Neuron (in vitro differentiated cells): ENCODE results near the gene MRPL21.
"Not testable (repeated sequence)": the region's sequence is repeated elsewhere in the genome, so short reads cannot be mapped to it uniquely, and the experiment has no call there.

ENCODE experiments used
- H2AFZ ChIP-seq: one replicate; pipeline ENCODE4 v1.6.1; 2013; ENCODE audit warnings: low read depth, mild to moderate bottlenecking, inconsistent platforms, low read length, moderate library complexity
- H3K27me3 ChIP-seq: one replicate; pipeline ENCODE4 v1.6.1; 2013; ENCODE audit warnings: low read length; ENCODE audit not compliant: insufficient read depth
- H3K36me3 ChIP-seq: one replicate; pipeline ENCODE4 v1.6.1; 2013; ENCODE audit warnings: low read length; ENCODE audit not compliant: insufficient read depth
- H3K4me1 ChIP-seq: one replicate; pipeline ENCODE4 v1.6.1; 2013; ENCODE audit warnings: low read length; ENCODE audit not compliant: insufficient read depth
- H3K4me3 ChIP-seq: 2 replicates; pipeline ENCODE4 v1.5.1; 2013; ENCODE audit warnings: mild to moderate bottlenecking, low read length, moderate library complexity
- H3K9me3 ChIP-seq: one replicate; pipeline ENCODE4 v1.6.1; 2013; ENCODE audit warnings: low read length

MRPL21 gene

DNA sequence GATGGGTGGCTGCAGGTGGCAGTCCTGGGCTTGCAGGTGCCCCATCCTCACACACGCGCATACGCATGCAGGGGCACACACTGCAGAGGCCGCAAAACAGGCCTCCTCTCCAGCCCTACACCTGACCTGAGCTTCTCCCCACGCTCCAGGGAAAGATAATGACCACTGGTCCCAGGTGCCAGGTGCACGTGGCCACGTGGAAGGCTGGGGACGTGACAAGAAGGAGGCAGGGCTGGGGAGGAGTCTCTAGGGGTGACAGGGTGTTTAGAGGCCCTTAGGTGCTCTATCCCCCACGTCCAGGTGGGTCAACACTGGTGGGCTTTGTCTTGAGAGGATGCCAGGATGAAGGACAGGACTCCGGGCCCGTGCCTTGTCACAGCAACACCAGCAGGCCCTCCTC lies 38.4 kb downstream of the MRPL21 start:
- Histone ChIP-seq H3K9me3 (peaks cover 4% of the 10 kb centered on the region), H3K27me3 (no peaks in the 10 kb centered on the region), H3K36me3 (no peaks in the 10 kb centered on the region), H3K4me3 (no peak overlapping the region), H3K4me1 (no peaks in the 10 kb centered on the region), H2AFZ (no peak overlapping the region)

DNA sequence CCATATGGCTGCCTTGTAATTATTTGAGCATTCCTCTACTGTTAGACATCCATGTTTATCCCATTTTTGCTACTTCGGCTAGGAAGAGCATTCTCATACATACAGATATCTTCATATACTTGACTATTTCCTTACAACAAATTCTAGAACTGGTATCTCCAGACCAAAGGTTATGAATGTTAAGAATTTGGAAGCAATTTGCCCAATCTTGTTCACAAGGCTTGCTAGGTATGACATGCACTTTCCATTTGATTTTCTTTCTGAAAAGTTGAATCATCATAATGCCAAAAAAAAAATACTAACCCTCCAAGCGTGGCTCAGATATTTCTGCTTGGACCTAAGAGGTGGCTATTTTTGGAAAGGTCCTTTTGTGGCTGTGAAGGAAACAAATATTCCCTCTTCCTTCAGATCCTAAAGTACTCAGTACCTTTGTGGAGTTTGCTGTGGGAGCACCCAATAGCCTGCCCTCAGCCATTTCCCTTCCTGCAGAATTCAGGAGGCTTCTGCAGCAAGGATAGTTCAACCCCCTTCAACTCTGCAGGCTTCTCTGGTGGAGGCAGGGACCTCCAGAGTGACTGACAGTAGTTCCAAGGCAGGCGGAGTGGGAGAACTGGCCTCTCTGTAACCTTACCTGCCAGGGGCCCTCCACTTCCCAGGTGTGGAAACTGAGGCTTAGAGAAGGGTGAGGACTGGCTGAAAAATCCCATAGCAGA lies 39.9 kb downstream of the MRPL21 start:
- Histone ChIP-seq H3K9me3 (peaks cover 4% of the 10 kb centered on the region), H3K4me3 (no peak overlapping the region), H3K27me3 (no peaks in the 10 kb centered on the region), H3K36me3 (no peaks in the 10 kb centered on the region), H2AFZ (no peak overlapping the region), H3K4me1 (no peaks in the 10 kb centered on the region)

DNA sequence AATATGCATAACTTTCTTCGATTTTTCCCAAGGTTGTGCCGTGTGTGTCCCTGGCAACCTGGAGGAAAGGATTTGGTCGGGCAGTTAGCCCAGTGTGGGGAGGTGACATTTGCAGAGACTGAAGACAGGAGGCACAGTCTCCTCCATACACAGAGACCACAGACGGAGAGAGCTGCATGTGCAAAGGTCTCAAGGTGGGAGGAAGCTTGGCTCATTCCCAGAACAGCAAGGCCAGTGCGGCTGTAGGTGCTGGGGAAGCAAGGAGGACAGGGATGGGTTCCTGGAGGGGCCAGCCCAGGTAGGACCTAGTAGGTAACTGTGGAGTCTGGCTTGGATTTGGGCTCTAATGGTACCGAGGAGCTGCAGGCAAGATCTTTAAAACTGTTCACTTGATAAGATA lies 41.2 kb downstream of the MRPL21 start:
- H3K9me3 ChIP-seq = peaks cover 4% of the 10 kb centered on the region
- H3K27me3 ChIP-seq = no peaks in the 10 kb centered on the region
- no peak overlapping the region for H3K4me3 ChIP-seq
- no peaks in the 10 kb centered on the region for H3K36me3 ChIP-seq
- no peak overlapping the region for H2AFZ ChIP-seq
- H3K4me1 ChIP-seq = no peaks in the 10 kb centered on the region

DNA sequence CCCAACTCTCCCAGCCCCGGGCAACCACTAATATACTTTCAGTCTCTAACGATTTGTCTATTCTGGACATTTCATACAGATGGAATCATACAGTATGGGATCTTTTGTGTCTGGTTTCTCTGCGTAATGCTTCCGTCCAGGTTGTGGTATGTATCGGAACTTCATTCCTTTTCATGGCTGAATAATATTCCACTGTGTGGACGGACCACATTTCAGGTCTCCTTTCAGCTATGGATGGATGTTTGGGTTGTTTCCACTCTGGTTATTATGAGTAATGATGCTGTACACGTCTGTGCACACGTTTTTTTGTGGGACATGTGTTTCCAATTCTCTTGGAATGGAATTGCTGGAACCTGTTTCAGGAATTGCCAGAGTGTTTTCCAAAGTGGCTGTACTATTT lies 44.5 kb downstream of the MRPL21 start:
- H3K4me3 ChIP-seq = no peak overlapping the region
- H3K36me3 ChIP-seq = no peaks in the 10 kb centered on the region
- H3K9me3 ChIP-seq = peaks cover 2% of the 10 kb centered on the region
- H2AFZ ChIP-seq = no peak overlapping the region
- H3K27me3 ChIP-seq = peaks cover 25% of the 10 kb centered on the region
- H3K4me1 ChIP-seq = peaks cover 3% of the 10 kb centered on the region

DNA sequence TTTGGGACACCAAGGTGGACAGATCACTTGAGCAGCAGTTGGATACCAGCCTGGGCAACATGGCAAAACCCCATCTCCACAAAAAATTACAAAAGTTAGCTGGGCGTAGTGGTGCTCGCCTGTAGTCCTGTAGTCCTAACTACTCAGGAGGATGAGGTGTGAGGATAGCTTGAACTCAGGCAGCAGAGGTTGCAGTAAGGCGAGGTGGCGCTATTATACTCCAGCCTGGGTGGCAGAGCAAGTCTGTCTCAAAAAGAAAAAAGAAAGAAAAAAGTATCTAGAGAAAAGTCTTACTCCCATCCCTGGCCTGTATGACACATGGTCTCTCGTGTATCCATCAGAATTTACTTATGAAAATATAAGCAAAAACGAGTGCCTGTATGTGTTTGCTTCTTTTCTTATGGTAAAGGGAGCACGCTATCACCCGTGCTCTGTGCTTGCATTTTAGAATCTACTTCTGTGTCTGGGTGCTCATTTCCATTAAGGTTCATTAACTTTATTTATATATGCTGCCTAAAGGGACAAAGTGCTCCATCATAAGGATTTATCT lies 46.5 kb downstream of the MRPL21 start:
- Histone ChIP-seq H3K4me1 (peaks cover 3% of the 10 kb centered on the region), H3K27me3 (peaks cover 40% of the 10 kb centered on the region), H3K36me3 (no peaks in the 10 kb centered on the region), H3K4me3 (no peak overlapping the region), H2AFZ (no peak overlapping the region), H3K9me3 (no peaks in the 10 kb centered on the region)

DNA sequence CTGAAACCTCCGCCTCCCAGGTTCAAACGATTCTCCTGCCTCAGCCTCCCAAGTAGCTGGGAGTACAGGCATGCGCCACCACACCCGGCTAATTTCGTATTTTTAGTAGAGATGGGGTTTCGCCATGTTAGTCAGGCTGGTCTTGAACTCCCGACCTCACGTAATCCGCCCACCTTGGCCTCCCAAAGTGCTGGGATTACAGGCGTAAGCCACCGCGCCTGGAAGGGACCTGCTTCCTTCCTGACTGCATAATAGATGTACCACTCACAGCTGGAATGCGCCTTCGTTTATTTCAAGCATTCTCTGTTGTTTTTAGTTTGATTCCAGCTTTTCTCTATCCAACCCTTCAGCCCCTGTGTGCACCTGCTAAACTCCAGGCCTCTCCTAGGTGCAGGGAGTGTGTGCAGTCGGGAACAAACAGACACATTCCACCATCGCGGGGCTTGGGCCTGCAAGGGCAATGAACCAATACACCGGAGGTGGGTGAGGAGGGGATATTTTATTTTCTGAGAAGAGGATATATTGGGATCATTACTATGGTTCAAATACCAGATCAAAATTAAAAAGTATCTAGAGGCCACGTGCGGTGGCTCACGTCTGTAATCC lies 47.1 kb downstream of the MRPL21 start:
- H3K4me1 ChIP-seq, H3K9me3 ChIP-seq, H3K36me3 ChIP-seq, H3K4me3 ChIP-seq, H2AFZ ChIP-seq: not testable (repeated sequence)
- peaks cover 45% of the 10 kb centered on the region for H3K27me3 ChIP-seq

DNA sequence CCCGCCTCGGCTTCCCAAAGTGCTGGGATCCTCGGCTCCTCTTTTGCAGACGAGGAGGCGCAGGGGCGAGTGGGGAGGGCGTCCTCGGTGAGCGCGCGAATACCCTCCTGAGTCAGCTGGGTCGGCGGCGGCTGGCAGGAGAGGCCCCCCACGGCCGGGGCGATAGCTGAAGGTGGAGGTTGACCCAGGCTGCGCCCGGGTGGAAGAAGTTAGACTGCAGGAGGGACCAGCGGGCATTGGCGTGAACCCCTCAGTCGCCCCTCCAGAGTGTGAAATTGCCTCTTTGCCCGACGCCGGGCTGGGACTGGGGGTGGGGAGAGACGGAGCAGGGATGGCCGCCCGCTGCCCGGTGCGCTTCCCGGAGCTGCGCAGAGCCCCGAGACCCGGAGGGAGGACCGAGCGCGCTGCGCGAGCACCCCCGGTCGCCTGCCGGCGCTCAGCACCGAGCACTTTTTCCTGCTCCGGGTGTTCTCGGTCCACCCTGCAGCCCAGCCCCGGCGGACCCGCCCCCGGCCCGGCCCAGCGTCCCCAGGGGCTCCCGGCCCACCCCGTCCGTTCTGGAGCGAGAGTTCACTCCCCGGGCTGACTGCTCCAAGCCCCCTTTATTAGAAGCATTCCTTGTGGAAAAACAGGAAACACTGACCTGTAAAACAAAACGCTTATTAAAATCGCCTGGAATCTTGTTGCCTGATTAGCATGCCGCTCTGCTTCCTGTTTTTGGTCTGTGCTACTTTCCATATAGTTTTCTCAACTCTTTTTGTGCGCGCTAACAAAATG lies 48.2 kb downstream of the MRPL21 start:
- H2AFZ ChIP-seq = no peak overlapping the region
- H3K9me3 ChIP-seq = no peaks in the 10 kb centered on the region
- H3K27me3 ChIP-seq = peaks cover 45% of the 10 kb centered on the region
- no peaks in the 10 kb centered on the region for H3K36me3 ChIP-seq
- H3K4me1 ChIP-seq = peaks cover 3% of the 10 kb centered on the region
- no peak overlapping the region for H3K4me3 ChIP-seq

DNA sequence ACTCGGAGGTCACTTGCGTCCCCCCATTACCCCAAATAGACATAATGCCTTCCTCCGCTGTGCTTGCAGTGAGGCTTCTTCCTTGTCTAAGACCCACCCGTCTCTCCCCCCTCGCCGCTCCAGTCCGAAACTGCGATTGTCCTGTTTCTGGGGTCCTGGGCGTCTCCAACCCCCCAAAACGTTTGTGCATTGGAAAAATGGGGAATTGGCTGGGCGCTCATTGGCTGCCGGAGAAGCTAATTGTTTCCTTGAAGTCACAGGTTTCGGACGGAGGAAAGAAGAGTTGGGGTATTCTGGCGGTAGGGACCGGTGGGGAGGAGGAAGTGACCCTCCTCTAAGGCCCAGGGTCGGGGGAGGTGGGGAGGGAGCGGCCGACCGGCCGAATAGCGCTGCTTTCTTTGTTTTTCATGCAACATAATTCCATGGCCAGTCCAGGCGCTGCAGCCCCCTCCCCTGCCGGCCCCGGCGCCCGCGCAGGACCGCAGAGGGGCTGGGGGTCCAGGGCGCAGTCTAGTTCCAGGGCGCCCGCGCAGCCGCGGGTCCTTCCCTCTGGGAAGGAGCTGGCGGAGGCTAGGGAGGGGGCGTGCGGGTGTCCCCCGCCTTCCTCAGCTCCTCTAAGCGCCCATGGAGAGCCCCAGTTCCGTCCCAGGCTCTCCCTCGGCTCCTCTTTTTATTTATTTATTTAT lies 49.2 kb downstream of the MRPL21 start:
- Histone ChIP-seq H3K4me3 (no peak overlapping the region), H3K36me3 (no peaks in the 10 kb centered on the region), H2AFZ (peak overlapping the region; percentile 22), H3K9me3 (no peaks in the 10 kb centered on the region), H3K4me1 (peaks cover 3% of the 10 kb centered on the region), H3K27me3 (peaks cover 45% of the 10 kb centered on the region)

DNA sequence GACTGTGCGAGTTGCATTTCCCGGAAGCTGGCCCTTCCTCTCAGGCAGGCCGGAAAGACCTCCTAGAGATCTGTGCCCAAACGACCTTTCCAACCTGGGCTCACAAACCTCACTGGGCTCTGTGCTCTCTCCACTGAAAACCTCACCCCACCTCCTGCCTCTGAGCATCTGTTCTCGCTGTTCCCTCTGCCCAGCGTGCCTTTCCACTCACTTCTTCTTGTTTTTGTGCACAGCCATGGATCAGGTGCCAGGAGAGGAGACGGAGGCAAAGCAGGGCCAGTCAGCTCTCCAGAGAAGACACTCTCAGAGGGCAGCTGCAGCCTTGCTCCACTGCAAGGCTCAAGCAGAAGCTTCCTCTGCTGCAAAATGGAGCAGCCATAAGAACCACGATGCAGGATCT lies 51.0 kb downstream of the MRPL21 start:
- Histone ChIP-seq H3K4me3 (no peak overlapping the region), H3K36me3 (no peaks in the 10 kb centered on the region)

DNA sequence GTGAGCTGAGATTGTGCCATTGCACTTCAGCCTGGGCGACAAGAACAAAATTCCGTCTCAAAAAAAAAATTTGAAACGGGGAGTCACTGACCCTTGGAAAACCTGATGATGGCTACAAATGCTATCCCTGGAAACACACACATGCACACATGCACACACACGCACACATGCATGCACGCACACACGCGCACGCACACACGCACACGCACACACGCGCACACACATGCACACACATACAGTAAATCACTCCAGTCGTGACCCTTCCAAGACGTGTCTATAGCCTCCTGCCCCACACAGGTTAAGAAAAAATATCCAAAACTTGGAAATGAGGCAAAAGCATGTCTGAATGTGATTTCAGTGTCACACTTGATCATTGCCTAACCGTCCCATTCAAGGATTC lies 55.2 kb downstream of the MRPL21 start:
- H3K4me1 ChIP-seq = peaks cover 8% of the 10 kb centered on the region
- H3K27me3 ChIP-seq = peaks cover 59% of the 10 kb centered on the region
- H2AFZ ChIP-seq = no peak overlapping the region
- H3K4me3 ChIP-seq = no peak overlapping the region
- H3K36me3 ChIP-seq = no peaks in the 10 kb centered on the region
- no peaks in the 10 kb centered on the region for H3K9me3 ChIP-seq

More for the DNA sequence above, 51.0 kb downstream of the MRPL21 start:
- H2AFZ ChIP-seq = no peak overlapping the region
- H3K4me1 ChIP-seq = peaks cover 3% of the 10 kb centered on the region
- peaks cover 53% of the 10 kb centered on the region for H3K27me3 ChIP-seq
- no peaks in the 10 kb centered on the region for H3K9me3 ChIP-seq

DNA sequence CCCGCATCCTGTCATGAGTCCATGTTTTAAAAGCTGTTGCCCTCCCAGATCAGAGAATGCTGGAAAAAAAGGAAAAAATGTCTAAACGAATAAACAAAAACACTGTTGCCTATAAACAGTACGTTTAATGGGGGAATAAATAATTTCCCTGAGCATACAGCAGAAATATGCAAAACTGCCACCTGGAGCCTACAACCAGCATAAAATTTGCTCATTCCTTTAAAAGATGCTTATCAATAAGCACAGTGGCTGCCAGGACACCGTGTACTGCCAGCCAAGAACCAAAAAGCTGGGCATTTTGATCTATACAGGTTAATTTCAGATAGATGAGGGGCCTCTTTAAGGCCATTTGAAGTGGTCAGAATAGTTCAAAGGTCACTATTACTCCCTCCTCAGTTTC lies 56.2 kb downstream of the MRPL21 start:
- Histone ChIP-seq H3K9me3 (no peaks in the 10 kb centered on the region), H2AFZ (no peak overlapping the region), H3K4me3 (no peak overlapping the region), H3K36me3 (no peaks in the 10 kb centered on the region), H3K4me1 (peaks cover 9% of the 10 kb centered on the region), H3K27me3 (peaks cover 61% of the 10 kb centered on the region)

DNA sequence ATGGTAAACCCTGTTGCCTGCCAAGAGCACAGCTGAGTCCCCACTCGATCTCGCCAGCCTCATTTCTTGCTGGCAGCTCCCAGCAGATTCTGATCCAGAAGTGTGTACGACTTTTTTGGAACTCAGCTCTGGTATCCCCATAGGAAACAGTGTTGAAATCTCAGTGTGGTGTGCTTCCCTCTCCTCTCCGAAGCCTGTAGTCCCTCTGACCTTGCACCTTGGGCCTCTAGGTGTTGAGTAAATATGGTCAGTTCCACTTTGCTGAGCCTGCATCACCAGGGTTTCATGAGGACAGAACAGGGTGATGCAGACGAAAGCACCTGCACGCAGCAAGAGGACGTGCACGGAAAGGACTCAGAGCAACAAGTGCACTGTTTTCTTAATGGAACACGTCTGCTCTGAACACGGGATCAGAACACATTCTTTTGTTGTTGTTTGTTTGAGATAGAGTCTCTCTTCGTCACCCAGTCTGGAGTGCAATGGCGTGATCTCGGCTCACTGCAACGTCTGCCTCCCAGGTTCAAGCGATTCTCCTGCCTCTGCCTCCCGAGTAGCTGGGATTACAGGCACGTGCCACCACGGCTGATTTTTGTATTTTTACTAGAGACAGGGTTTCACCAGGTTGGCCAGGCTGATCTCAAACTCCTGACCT lies 58.2 kb downstream of the MRPL21 start:
- Histone ChIP-seq H3K36me3 (no peaks in the 10 kb centered on the region), H2AFZ (no peak overlapping the region), H3K4me3 (no peak overlapping the region), H3K4me1 (peaks cover 12% of the 10 kb centered on the region), H3K27me3 (peaks cover 62% of the 10 kb centered on the region), H3K9me3 (no peaks in the 10 kb centered on the region)
